Measurements from ENCODE around the gene KMT2B. TPM values are rescaled to one million over a fixed set of nuclear protein-coding genes. Genes with fewer than 3 reads are reported as not detected.

KMT2B gene
- total RNA-seq, 1 donor from 2014 or later, result 36.6 TPM

GRCh38 chr19:35718345-35719041 is 690 bp downstream of the KMT2B start:
- TF ChIP-seq CTCF (IDR thresholded peaks at IDR 0.05), result no peak
- H3K9me3 ChIP-seq, result no peaks in the 10 kb centered on the region
- H3K27me3 ChIP-seq, result no peaks in the 10 kb centered on the region
- H3K4me3 ChIP-seq, result peak overlapping the region; percentile 78
- peak overlapping the region; percentile 75 for H3K27ac ChIP-seq
- peaks cover 33% of the 10 kb centered on the region for H3K36me3 ChIP-seq
- ATAC-seq (no peak), DNase-seq (peak; percentile 83)
- H3K4me1 ChIP-seq, result peaks cover 24% of the 10 kb centered on the region
- intact Hi-C loops (cut with DNase I), result no loop called here

GRCh38 chr19:35719402-35720162 is 1.8 kb downstream of the KMT2B start:
- no peaks in the 10 kb centered on the region for H3K27me3 ChIP-seq
- peak overlapping the region; percentile 78 for H3K4me3 ChIP-seq
- TF ChIP-seq CTCF (IDR thresholded peaks at IDR 0.05), result no peak
- intact Hi-C loops (cut with DNase I), result no loop called here
- DNase-seq (no peak), ATAC-seq (no peak)
- H3K9me3 ChIP-seq, result no peaks in the 10 kb centered on the region
- no peak overlapping the region for H3K27ac ChIP-seq
- peaks cover 44% of the 10 kb centered on the region for H3K36me3 ChIP-seq
- H3K4me1 ChIP-seq, result peaks cover 24% of the 10 kb centered on the region

GRCh38 chr19:35720163-35720524 is 2.3 kb downstream of the KMT2B start:
- TF ChIP-seq CTCF (IDR thresholded peaks at IDR 0.05), result no peak
- H3K4me3 ChIP-seq, result no peak overlapping the region
- H3K27ac ChIP-seq, result no peak overlapping the region
- peaks cover 24% of the 10 kb centered on the region for H3K4me1 ChIP-seq
- H3K9me3 ChIP-seq, result no peaks in the 10 kb centered on the region
- intact Hi-C loops (cut with DNase I), result no loop called here
- H3K36me3 ChIP-seq, result peaks cover 49% of the 10 kb centered on the region
- DNase-seq (no peak), ATAC-seq (no peak)
- H3K27me3 ChIP-seq, result no peaks in the 10 kb centered on the region

GRCh38 chr19:35720648-35721047 is 2.8 kb downstream of the KMT2B start:
- Histone ChIP-seq H3K36me3 (peaks cover 54% of the 10 kb centered on the region), H3K4me3 (no peak overlapping the region), H3K4me1 (peaks cover 20% of the 10 kb centered on the region), H3K9me3 (no peaks in the 10 kb centered on the region), H3K27me3 (no peaks in the 10 kb centered on the region), H3K27ac (no peak overlapping the region)
- intact Hi-C loops (cut with DNase I), result no loop called here
- TF ChIP-seq CTCF (IDR thresholded peaks at IDR 0.05), result no peak
- ATAC-seq (no peak), DNase-seq (no peak)

- intact Hi-C loops (cut with DNase I), result no loop called here
- no peak for DNase-seq
- ATAC-seq, result no peak
- no peak for TF ChIP-seq CTCF (IDR thresholded peaks at IDR 0.05)
- Histone ChIP-seq H3K4me1 (peaks cover 12% of the 10 kb centered on the region), H3K9me3 (no peaks in the 10 kb centered on the region), H3K27me3 (no peaks in the 10 kb centered on the region), H3K27ac (no peak overlapping the region), H3K4me3 (no peak overlapping the region), H3K36me3 (peaks cover 62% of the 10 kb centered on the region)
These were observed 3.6 kb downstream of the KMT2B start for GRCh38 chr19:35721374-35721773.

Measured in upper lobe of right lung (tissue), 1 donor.